SJCRH30 (cell line): ENCODE data around the gene TSKS. TPM values are rescaled to one million over a fixed set of nuclear protein-coding genes. Genes with fewer than 3 reads are reported as not detected.
A peak's percentile ranks its signal among the peaks of the same experiment; 100 is the strongest.

Experiments used
- DNase-seq, 2 experiments: peaks; one replicate each; pipeline ENCODE4 v3.0.0-alpha.2; 2015 to 2020
- H3K27ac ChIP-seq: fragments of 250-450 bp; sonication (Bioruptor Pico); 2 replicates; pipeline ENCODE4 v1.5.1; 2020; ENCODE audit warnings: mild to moderate bottlenecking, moderate library complexity
- H3K27me3 ChIP-seq: fragments of 250-450 bp; sonication (Bioruptor Pico); 2 replicates; pipeline ENCODE4 v1.5.1; 2020; ENCODE audit warnings: mild to moderate bottlenecking, moderate library complexity
- H3K36me3 ChIP-seq: fragments of 250-450 bp; sonication (Bioruptor Pico); 2 replicates; pipeline ENCODE4 v1.5.1; 2020; ENCODE audit warnings: mild to moderate bottlenecking, moderate library complexity
- H3K4me1 ChIP-seq: fragments of 250-450 bp; sonication (Bioruptor Pico); 2 replicates; pipeline ENCODE4 v1.5.1; 2020; ENCODE audit warnings: mild to moderate bottlenecking, moderate library complexity
- H3K4me3 ChIP-seq: fragments of 250-450 bp; sonication (Bioruptor Pico); 2 replicates; pipeline ENCODE4 v1.5.1; 2020; ENCODE audit warnings: mild to moderate bottlenecking, moderate library complexity
- H3K9me3 ChIP-seq: fragments of 250-450 bp; sonication (Bioruptor Pico); replicated peaks from 2 replicates; pipeline ENCODE4 v1.5.1; 2020; ENCODE audit warnings: mild to moderate bottlenecking, moderate library complexity
- total RNA-seq: library from RNA; depleted of rRNA; stranded (reverse); fragments of >200 nt; shearing (Covaris generic); gene quantifications from 2 replicates; pipeline ENCODE4 v1.2.3, GENCODE V29; 2014

The TSKS gene
- total RNA-seq, 1 experiment from 2014 or later, result not detected

GRCh38 chr19:49766007-49766929, 3.2 kb upstream of the TSKS start:
- Histone ChIP-seq H3K4me3 (peak overlapping the region; percentile 42), H3K36me3 (no peaks in the 10 kb centered on the region; the same call in 1 of the 2 replicates), H3K27me3 (no peaks in the 10 kb centered on the region), H3K27ac (peak overlapping the region; percentile 80), H3K9me3 (no peaks in the 10 kb centered on the region), H3K4me1 (0 out of 2 replicates have a peak, but pooled peaks cover 6% of the 10 kb centered on the region)
- peak; percentile 100 for DNase-seq

GRCh38 chr19:49764341-49764740, 1.2 kb upstream of the TSKS start:
- H3K4me1 ChIP-seq, result 0 out of 2 replicates have a peak, but pooled peaks cover 6% of the 10 kb centered on the region
- no peak overlapping the region for H3K4me3 ChIP-seq
- no peak overlapping the region for H3K27ac ChIP-seq
- DNase-seq, result no peak
- H3K27me3 ChIP-seq, result no peaks in the 10 kb centered on the region
- no peaks in the 10 kb centered on the region; the same call in 1 of the 2 replicates for H3K36me3 ChIP-seq
- no peaks in the 10 kb centered on the region for H3K9me3 ChIP-seq

GRCh38 chr19:49761625-49762311, 1.3 kb downstream of the TSKS start:
- no peaks in the 10 kb centered on the region for H3K27me3 ChIP-seq
- H3K9me3 ChIP-seq, result no peaks in the 10 kb centered on the region
- DNase-seq, result peak; percentile 11 to 26
- no peak overlapping the region for H3K4me3 ChIP-seq
- H3K36me3 ChIP-seq, result no peaks in the 10 kb centered on the region
- H3K27ac ChIP-seq, result no peak overlapping the region
- 0 out of 2 replicates have a peak, but pooled peaks cover 3% of the 10 kb centered on the region for H3K4me1 ChIP-seq

GRCh38 chr19:49761249-49761624, 1.9 kb downstream of the TSKS start:
- no peak overlapping the region for H3K27ac ChIP-seq

GRCh38 chr19:49758292-49758691, 4.8 kb downstream of the TSKS start:
- no peaks in the 10 kb centered on the region for H3K4me1 ChIP-seq
- H3K27ac ChIP-seq, result no peak overlapping the region
- no peak overlapping the region for H3K4me3 ChIP-seq
- DNase-seq, result peak; percentile 31 to 37
- H3K27me3 ChIP-seq, result no peaks in the 10 kb centered on the region
- no peaks in the 10 kb centered on the region for H3K36me3 ChIP-seq
- H3K9me3 ChIP-seq, result peaks cover 4% of the 10 kb centered on the region; the same call in 1 of the 2 replicates

More at GRCh38 chr19:49761249-49761624, 1.9 kb downstream of the TSKS start:
- Histone ChIP-seq H3K36me3 (no peaks in the 10 kb centered on the region), H3K4me1 (0 out of 2 replicates have a peak, but pooled peaks cover 3% of the 10 kb centered on the region), H3K27me3 (no peaks in the 10 kb centered on the region), H3K9me3 (peaks cover under 1% of the 10 kb centered on the region; the same call in 1 of the 2 replicates), H3K4me3 (no peak overlapping the region)
- no peak for DNase-seq

- Histone ChIP-seq H3K36me3 (no peaks in the 10 kb centered on the region), H3K4me1 (no peaks in the 10 kb centered on the region), H3K9me3 (peaks cover 9% of the 10 kb centered on the region), H3K4me3 (no peak overlapping the region), H3K27ac (no peak overlapping the region), H3K27me3 (no peaks in the 10 kb centered on the region)
- DNase-seq, result no peak
These were observed 7.2 kb downstream of the TSKS start for GRCh38 chr19:49755956-49756355.

- H3K9me3 ChIP-seq, result peaks cover 9% of the 10 kb centered on the region
- DNase-seq, result no peak
- H3K4me1 ChIP-seq, result no peaks in the 10 kb centered on the region
- H3K27ac ChIP-seq, result no peak overlapping the region
- no peaks in the 10 kb centered on the region for H3K27me3 ChIP-seq
- H3K4me3 ChIP-seq, result no peak overlapping the region
- no peaks in the 10 kb centered on the region for H3K36me3 ChIP-seq
These were observed 10.4 kb downstream of the TSKS start for GRCh38 chr19:49752701-49753100.

- Histone ChIP-seq H3K4me1 (no peaks in the 10 kb centered on the region), H3K27ac (no peak overlapping the region), H3K4me3 (no peak overlapping the region), H3K36me3 (no peaks in the 10 kb centered on the region), H3K9me3 (peaks cover 5% of the 10 kb centered on the region), H3K27me3 (no peaks in the 10 kb centered on the region)
- no peak for DNase-seq
These were observed 13.3 kb downstream of the TSKS start for GRCh38 chr19:49749771-49750170.

- peak in 1 of 2 experiments; percentile 29 for DNase-seq
- Histone ChIP-seq H3K4me3 (no peak overlapping the region), H3K27me3 (no peaks in the 10 kb centered on the region), H3K4me1 (no peaks in the 10 kb centered on the region), H3K9me3 (peaks cover 5% of the 10 kb centered on the region), H3K27ac (no peak overlapping the region), H3K36me3 (no peaks in the 10 kb centered on the region)
These were observed 13.9 kb downstream of the TSKS start for GRCh38 chr19:49749055-49749716.

GRCh38 chr19:49746206-49746958, 16.7 kb downstream of the TSKS start:
- no peaks in the 10 kb centered on the region for H3K36me3 ChIP-seq
- no peak overlapping the region for H3K27ac ChIP-seq
- DNase-seq, result peak; percentile 26 to 46
- no peaks in the 10 kb centered on the region for H3K27me3 ChIP-seq
- H3K4me3 ChIP-seq, result no peak overlapping the region
- no peaks in the 10 kb centered on the region for H3K9me3 ChIP-seq
- no peaks in the 10 kb centered on the region for H3K4me1 ChIP-seq

- DNase-seq, result no peak
- no peaks in the 10 kb centered on the region for H3K36me3 ChIP-seq
These were observed 18.1 kb downstream of the TSKS start for GRCh38 chr19:49744946-49745381.

GRCh38 chr19:49741210-49741844, 21.8 kb downstream of the TSKS start:
- H3K9me3 ChIP-seq, result no peaks in the 10 kb centered on the region
- no peaks in the 10 kb centered on the region for H3K36me3 ChIP-seq
- no peak overlapping the region for H3K27ac ChIP-seq
- DNase-seq, result no peak
- no peaks in the 10 kb centered on the region for H3K4me1 ChIP-seq
- no peaks in the 10 kb centered on the region for H3K27me3 ChIP-seq
- H3K4me3 ChIP-seq, result no peak overlapping the region

More at GRCh38 chr19:49744946-49745381, 18.1 kb downstream of the TSKS start:
- H3K4me3 ChIP-seq, result no peak overlapping the region
- H3K4me1 ChIP-seq, result no peaks in the 10 kb centered on the region
- no peaks in the 10 kb centered on the region for H3K27me3 ChIP-seq
- no peak overlapping the region for H3K27ac ChIP-seq
- H3K9me3 ChIP-seq, result no peaks in the 10 kb centered on the region

GRCh38 chr19:49739933-49740332, 23.2 kb downstream of the TSKS start:
- DNase-seq, result no peak
- Histone ChIP-seq H3K27me3 (no peaks in the 10 kb centered on the region), H3K4me1 (no peaks in the 10 kb centered on the region), H3K27ac (no peak overlapping the region), H3K4me3 (no peak overlapping the region), H3K36me3 (no peaks in the 10 kb centered on the region), H3K9me3 (no peaks in the 10 kb centered on the region)

GRCh38 chr19:49739098-49739497, 24.0 kb downstream of the TSKS start:
- Histone ChIP-seq H3K36me3 (no peaks in the 10 kb centered on the region), H3K9me3 (no peaks in the 10 kb centered on the region), H3K27me3 (no peaks in the 10 kb centered on the region), H3K4me1 (no peaks in the 10 kb centered on the region), H3K27ac (no peak overlapping the region), H3K4me3 (no peak overlapping the region)
- no peak for DNase-seq
